Stimulated activated CD4-positive, alpha-beta T cell treated with anti-CD3 and anti-CD28 coated beads, Interleukin-4, amount 100 ng/mL, for 48 hours (primary cell): ENCODE data around the gene PPM1F.

Experiments used
- DNase-seq, 2 donors: peaks; one replicate each; pipeline ENCODE4 v3.0.0-alpha.2; 2020; ENCODE audit warnings: low read depth in 2 of 2

The PPM1F gene

DNA sequence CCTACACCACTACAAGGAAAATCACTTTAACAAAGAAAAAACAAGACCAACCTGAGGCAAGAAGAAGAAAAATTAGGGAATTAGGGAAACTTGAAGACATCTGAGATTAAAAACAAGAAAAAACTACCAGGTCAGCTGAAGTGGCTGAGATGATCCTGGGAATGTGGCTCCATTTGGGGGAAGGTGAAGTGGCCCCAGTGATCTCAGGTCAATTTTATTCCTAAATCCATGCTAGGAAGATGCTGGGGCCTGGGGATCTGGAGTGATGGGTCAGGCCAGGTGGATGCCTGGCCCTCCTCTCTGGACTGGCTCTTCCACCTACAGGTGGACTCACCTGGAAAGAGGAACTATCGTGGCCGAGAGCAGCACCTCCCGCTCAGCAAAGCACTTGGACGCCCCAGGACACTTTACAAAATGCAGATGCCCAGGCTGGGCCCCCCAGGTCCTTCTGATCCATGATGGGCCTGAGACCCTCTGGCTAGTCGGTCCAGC is 23.3 kb upstream of the PPM1F start:
- DNase-seq = no peak

DNA sequence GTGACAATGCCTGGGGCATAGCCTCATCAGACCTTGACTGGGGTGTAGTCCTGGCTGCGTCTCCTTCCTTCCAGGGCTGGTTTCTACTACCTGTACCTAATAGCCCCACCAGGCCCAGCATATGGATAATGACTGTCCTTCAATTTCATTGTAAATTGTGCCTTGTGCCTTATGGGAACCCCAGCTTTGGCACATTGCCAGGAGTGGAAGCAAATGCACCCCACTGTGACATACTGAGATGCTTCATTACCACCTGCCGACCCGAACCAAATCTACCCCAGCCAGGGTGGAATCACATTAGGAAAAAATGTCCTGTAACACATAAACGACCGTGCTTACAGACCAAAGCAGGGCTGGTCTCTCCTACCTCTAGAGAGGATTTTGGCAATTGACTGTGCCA is 22.6 kb upstream of the PPM1F start:
- DNase-seq = no peak

DNA sequence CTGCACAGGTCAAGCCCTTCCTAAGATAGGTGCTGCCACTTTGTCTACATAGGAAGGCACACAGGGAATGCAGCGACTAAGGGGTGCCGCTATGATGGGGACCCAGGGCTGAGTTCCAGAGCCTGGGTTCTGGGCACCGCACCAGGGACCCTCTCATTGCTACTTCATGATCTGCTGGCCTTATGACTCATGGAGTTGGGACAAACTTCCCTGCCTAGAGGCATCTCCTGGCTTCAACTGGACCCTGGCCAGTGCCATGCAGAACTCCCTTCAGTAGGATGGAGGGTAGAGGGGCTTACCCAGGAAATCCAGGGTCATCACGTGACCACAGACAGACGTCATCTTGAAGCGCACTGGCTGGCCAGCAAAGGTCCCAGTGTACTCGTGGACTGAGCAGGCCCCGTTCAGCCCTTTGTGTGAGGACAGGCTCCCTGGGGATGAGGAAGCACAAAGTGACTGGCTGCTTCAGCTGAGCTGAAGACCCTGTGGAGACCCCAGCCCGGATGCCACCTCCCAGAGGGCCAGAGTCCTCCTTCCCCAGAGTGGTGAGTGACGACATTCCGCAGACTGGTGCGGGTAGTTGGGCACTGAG is 21.5 kb upstream of the PPM1F start:
- DNase-seq = no peak

DNA sequence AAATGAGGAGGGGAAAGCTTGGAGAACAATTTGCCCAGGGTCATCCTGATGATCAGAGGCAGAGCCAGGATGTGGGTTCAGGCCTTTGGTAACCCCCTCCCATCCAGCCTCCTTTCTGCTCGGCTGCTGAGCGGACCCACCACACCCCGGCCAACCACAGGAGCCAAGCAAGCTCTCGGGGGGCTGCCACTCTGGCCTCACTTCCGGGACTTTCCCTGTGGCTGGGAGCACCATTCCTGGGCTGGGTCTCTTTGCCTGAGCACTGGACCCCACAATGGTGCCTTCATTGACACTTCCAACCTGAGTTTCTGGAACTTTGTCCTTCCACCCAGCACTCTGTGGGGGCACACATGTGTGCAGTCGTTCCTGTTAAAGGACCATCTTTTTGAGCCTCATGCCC is 20.2 kb upstream of the PPM1F start:
- no peak for DNase-seq

DNA sequence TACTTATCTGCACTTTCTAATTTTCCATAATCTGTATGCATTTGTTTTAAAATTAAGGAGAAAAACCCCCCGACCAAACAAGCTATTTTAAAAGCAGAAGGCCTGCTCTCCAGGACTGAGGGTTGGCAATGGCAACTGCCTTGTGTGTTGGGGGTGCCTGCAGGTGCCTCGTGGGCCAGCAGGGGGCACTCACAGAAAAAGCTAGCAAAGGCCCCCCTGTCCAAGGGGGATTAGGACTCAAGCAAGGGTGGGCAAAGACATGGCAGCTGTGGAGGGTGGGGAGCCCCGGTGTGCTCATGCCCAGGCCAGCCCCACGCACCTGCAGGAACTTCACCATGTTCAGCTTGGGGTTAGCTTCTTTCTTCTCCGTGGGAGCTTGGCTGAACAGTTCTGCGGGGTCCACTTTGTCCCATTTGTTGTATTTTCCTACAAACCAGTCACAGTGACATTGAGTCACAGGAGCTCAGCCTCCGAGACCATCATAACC is 19.7 kb upstream of the PPM1F start:
- DNase-seq = peak; percentile 38 to 42

DNA sequence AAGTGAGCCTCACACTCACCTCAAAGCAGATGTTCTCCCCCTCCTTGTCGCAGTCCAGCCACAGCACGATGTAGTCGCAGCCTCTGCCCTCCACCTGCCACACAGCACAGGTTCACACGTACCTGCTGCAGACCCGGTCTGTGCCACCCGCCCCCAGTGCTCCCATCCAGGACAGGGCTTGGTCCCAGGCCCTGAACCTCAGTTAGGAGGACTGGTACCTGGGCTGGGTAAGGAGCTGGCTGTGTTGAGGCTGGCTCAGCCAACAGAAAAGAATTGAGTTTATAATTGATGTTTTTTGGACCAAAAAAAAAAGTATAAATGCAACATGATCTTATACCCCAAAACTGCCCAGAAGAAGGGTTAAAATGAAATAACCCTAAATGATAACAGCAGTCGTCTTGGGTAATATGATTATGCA is 19.2 kb upstream of the PPM1F start:
- no peak for DNase-seq

DNA sequence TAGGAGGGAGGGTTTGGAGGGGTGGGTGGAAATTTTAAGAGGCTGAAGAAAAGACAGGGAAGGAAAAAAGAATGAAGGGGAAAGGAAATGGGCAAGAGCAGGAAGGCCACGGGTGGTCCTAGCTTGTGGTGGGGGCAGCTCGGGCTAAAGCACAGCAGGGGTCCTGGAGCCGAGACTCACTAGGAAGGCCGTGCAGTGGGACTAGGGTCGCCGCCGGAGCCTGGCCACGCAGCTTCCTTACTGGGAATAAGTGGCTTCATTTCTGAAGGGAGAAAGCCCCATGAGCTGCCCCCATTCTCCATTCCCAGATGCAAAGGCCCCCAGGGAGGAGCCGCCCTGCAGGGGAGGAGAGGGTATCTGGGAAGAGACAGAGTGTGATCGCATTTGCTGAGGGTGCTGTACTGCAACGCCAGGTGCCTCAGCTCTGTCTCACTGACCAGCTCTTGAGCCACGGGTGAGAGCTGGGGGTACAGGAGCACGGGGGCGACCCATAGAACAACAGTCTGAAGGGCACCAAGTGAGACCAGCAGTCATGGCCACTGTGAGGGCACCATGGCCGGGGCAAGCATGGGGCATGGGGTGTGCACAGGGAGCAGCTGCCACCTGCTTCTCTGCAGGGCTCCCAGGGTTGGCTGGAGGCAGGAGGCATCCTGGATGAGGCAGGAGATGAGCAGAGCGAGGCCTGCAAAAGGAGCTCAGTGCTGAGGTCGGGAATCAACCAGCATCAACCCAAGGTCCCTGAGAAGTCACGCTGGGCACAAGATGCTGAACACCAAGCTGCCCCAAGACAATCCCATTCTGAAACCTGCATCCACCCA is 18.4 kb upstream of the PPM1F start:
- DNase-seq = no peak

DNA sequence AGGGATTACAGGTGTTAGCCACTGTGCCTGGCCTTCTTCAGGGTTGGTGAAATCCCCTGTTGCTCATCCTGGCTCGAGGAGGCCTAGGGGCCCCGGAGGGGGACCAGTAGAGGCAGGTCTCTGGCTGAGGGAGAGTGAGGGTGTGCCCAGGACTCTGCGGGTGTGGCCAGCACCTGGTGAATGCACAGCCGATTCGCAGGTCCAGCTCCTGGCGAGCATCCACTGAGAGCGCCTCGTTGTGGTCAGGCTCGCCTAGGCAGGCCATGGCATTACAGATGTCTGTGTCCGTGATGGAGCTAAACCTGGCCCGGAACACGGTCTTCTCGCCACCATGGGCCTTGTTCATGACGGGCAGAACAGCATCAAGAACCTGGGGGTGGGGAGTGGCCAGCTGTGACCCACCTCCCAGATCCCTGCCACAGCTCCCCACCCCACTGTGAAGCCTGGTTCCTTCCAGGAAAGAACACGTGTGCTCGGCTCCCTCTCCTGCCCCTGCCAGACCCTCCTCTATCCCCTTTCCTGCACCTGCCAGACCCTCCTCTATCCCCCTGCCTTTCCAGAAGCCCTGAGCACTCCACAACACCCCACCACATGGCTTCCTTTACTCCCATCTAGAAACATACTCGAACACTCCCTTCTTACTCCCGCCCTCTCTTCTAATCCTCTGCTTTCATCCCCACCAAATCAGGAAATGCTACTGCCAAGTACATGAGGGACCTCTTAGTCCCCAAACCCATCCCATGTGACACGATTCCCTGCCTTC is 17.6 kb upstream of the PPM1F start:
- DNase-seq = no peak

DNA sequence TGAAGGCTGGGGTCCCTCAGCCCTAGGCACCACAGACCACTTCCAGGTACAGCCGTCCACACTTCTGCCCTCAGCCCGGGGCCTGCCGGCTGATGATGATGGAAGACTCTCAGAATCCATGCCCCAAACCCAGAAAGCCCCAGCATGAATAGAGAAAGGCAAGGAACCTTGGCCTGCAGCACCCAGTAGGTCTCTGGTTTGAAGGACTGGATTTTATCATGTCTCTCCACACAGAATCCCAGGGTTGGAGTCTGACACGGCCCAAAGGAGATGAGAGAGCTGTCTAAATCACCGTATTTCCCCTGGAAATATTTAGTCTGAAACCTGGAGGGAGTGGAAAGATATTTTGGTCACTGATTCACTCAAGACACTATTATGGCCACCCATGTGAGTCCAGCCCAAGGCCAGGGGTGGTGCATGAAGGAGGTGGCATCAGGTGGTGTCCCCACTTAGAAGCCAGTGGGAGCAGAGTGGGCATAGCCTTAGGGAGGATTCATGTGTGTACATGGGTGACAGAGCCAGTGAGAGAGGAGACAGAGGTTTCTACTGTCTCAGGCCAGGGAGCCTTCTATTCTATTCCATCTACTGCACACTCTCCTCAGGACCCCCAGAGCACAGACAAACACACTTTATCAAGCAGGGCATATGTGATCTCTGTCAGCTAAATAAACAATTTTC is 15.9 kb upstream of the PPM1F start:
- no peak for DNase-seq

DNA sequence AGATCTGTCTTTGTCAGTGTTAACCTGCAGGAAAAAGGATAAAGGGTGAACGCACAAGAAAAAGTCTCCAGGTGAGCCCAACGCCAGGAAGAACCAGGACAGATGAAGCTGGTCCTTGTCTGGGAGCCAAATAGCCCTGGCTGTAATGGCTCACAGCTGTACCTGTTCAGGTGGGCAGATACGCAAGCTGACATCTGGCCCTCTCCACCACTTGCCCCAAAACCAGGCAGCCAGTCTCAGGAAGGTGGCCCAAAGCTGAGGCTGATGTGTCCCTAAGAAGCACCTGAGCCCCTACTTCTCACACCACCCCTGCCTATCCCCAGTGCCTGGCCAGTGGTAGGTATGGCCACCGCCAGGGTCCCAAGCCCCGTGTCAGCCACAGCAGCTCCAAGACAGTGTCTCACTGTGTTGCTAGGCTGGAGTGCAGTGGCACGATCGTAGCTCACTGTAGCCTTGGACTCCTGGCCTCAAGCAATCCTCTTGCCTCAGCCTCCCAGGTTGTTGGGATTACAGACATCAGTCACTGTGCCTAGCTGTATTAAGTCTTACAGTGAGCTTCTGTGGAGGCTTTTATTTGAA is 15.1 kb upstream of the PPM1F start:
- DNase-seq = no peak

DNA sequence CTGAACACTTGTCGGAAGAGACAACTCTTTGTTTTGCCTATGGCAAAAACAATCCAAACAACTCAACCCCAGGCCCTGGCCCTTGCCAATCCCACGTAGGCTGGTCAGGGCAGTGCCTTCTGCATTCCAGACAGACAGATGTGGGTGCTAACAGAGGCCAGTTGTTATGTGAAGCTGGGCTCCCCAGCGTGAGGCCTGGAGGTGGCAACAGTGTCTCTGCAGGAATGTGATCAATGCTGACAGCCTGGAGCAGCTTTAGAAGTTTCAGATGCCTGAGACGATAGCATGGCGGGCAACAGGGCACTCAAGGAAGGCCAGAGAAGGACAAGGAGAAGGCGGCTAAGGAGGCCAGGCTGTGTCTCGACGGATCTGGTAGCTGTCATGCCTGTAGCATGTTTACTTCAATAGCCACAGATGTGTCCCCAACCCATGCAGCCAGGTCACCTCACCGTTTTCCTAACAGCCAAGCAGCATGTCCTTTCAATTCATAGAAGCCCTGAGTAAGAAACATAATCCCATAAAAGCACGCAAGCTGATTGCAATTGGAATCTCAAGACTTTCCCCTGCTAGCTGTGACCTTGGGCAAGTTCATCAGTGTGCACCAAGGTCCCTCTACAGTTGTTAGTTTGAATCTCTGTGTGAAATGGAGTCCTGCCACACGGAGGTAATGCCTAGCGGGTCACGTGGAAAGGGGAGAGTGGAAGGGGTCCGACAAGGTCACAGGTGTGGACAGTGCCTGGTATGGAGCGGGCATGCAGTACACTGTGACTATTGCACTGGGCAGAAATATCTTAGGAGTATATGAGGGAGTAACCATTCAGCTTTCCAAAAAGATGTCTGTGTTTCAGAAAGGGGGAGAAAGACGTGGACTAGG is 14.2 kb upstream of the PPM1F start:
- DNase-seq = no peak

DNA sequence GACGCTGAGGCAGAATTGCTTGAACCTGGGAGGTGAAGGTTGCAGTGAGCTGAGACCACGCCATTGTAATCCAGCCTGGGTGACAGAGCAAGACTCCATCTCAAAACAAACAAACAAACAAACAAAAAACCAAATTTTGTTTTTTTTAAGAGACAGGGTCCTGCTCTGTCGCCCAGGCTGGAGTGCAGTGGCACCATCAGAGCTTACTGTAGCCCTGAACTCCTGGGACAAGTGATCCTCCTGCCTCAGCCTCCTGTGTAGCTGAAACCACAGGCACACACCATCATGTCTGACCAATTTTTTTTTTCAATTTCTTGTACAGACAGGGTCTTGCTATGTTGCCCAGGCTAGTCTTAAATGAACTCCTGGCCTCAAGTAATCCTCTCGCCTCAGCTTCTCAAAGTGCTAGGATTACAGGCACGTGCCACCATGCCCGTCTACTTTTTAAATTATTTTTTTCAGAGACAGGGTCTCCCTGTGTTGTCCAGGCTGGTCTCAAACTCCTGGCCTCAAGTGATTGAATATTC is 13.2 kb upstream of the PPM1F start:
- no peak for DNase-seq

DNA sequence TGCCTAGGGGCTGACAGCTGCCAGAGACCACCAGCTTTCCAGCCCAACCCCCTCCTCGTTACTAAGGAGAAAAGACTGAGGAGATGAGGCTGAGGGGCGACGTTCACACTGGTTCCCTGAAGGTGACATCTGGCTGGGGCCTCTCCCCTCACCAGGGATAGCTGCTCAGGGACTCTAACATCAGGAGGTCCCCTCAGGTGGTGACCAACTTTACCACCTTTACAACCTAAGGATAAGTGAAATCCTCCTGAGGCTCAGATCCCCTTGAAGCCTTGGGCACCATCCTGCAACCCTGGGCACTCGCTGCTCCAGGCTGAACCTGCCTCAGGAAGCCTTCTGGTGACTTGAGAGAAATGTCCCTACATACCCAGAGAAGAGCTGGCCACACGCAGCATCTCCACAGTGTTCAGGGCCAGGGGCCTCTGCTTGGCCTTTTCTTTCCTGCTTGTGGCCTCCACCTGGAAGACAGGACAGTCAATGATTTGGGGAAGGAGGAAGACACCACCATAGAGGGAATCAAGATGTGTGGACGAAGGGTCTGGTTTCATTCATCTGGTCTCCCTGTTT is 12.4 kb upstream of the PPM1F start:
- no peak for DNase-seq

DNA sequence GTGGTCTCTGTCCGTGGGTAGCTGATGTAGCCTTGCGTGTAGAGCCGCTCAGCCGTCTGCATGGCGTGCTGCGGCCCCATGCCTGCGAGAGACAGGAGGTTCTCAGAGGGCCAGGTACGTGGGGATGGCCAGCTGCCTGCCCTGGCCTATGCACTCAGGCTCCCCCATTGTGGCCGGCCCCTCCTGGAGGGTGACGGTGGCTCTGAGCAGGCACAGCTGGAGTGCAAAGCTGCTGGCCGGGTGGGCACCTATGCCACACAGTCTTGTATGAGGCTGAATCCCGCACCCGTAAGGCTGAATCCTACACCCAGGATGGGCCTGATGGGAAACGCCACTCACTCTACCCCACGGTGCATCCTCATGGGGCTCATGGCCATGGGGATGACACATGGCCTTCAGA is 11.6 kb upstream of the PPM1F start:
- no peak for DNase-seq

DNA sequence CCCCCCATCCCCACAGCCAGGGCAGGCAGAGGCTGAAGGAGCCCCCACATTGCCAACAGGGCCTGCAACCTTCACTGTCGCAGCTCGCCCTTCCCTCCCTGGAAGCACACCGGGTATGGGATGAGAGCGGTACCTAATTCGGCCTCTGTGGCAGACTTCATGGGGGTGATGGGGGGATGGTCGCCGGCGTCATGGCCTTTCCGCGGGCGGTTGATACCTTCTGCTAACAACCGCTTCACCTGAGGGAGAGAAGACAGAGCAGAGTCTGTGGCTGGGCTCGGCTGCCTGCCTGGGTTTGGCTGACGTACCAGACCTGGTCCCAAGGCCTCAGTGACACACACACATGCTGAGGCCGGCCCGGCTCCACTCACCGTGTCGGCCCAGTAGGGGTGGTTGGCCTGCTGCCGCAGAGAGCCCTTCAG is 11.2 kb upstream of the PPM1F start:
- DNase-seq = no peak

DNA sequence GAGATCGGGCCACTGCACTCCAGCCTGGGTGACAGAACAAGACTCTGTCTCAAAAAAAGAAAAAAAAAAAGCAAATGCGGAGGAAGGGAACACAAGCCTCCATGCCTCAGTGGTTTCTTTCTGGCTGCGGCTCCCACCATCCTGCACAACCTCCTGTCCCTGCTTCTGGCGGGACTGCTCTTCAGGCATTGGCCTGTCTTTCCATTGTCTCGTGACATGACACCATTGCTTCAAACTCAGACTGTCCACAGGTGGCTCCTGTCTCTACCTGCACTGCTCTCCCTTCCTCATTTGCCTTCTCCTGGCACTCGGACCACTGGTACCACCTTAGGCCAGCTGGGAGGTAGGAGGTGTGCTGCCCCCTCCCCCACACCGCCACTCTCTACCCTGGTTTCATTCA is 10.6 kb upstream of the PPM1F start:
- DNase-seq = no peak

DNA sequence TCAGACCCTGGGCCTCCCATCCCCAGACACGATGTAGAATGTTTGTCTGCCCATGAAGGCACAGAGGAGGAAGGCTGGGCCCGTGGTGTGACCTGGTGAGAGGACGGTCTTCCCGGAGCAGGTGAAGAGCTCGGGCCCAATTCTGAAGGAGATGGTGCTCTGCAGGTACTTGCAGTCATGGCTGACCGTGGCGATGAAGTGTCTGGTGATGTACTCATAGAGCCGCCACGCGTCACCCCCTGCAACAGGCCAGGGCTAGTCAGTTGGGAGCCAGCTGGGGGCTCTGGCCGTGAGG is 10.0 kb upstream of the PPM1F start:
- DNase-seq = no peak

DNA sequence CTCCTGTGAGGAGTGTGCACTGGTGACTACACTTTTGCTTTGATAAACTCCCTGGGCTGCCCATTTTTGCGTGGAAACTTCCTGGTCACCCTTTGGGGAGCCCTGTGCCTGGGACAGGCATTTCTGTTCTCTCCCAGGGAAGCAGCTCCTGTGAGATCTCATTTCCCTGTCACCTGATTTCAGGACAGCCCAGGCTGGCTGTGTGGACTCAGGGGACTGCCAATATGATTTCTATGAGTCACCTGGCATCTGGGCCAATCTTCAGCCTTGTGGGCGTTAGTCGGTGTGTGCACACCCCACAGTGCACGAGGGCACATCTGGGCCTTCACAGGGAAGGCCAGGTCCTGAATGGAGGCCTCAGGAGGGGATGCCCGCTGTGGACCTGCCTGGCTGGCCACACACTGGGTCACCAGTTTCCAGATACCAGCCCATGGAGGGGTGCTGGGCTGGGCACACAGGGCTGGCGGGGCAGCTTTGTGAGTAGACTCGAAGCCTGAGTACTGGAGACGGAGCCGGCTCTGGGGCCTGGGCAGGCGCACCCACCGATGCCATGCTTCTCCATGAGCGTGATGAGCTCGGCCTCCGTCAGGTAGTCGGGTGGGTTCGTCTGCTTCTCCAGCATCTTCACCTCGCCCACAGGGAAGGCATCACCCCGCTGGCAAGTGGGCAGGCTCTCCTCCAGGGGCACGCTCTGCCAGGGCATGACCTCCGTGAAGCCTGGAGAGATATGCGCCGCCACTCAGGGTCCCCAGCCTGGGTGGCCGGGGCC is 9.4 kb upstream of the PPM1F start:
- DNase-seq = no peak

DNA sequence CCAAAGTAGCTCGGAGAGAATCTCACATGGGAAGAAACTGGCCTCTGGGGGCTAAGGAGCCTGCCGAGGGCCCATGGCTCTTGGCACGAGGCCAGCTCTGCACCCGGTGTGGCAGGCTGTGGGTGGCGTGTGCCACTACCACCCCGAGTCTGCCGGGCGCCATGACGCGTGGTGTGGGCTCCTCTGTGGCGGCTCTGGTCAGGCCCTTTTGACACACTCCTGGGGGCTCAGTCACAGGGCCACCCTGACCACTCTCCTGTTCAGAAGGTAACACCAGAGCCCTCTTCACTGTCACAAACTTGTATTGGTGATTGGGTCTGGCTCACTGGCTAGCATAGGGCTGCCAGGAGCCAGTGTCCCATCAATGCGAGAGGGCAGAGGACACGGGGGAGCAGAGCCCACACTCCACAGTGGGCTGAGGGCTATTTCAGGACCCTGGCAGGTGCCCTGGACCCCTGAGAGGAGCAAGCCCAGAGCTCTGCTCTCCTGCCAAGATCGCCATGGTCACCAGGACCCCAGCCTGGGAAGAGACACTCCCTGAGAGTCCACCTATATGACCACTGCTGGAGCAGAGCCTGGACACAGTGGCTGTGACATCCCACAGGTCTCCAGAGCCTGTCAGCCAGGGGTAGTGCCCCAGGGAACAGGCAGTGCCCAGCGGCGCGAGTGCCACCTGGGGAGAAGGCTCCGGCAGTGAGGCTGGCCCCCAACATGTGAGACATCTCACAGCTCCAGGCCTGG is 8.6 kb upstream of the PPM1F start:
- no peak for DNase-seq
